Measurements from ENCODE around the gene TCL1A. TPM values are rescaled to one million over a fixed set of nuclear protein-coding genes. Genes with fewer than 3 reads are reported as not detected.

Gene TCL1A
- total and polyA plus RNA-seq, 4 donors, result 0.14 to 17.2 (median 0.68) TPM

DNA sequence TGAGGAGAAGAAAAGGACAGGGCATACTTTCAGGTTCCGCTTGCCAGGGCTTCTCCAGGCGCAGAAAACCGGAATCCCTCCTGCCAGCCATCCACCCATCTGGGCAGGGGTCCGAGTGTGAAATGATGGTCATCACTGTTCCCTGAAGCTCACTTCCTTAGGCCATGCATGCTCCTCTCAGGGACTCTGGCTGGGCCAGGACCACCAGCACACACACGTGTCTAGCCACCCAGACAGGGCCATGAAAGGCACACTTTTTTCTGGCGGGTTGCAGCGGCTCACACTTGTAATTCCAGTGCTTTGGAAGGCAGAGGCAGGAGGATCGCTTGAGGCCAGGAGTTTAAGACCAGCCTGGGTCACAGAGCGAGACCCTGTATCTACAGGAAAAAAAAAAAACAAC lies 1.5 kb downstream of the TCL1A start:
- 85% methylated on average over 9 of the region's 9 CpGs for WGBS
- Histone ChIP-seq H3K27ac (ENCODE audit: low read depth in 1 of 2, low read length in 2 of 2) (no peak overlapping the region), H3K36me3 (ENCODE audit: control insufficient read depth in 4 of 4, insufficient read depth in 3 of 4, low read depth in 1 of 4, low read length in 3 of 4) (no peaks in the 10 kb centered on the region), H3K27me3 (ENCODE audit: control insufficient read depth in 4 of 4, insufficient read depth in 4 of 4, low read length in 3 of 4) (peaks cover 0 to 13% (median 2%) of the 10 kb centered on the region in 4 donors), H3K4me3 (ENCODE audit: low read depth in 1 of 3, low read length in 3 of 3) (no peak overlapping the region), H3K4me1 (ENCODE audit: control insufficient read depth in 4 of 4, insufficient read depth in 4 of 4, low read length in 3 of 4) (no peaks in the 10 kb centered on the region), H3K9me3 (ENCODE audit: control insufficient read depth in 4 of 4, low read length in 3 of 4) (peaks cover 0 to 2% (median 0%) of the 10 kb centered on the region in 4 donors), H3K9ac (ENCODE audit: low read depth in 1 of 2, low read length in 2 of 2) (no peak overlapping the region)
- DNase-seq (ENCODE audit: low spot score), result no peak
- TF ChIP-seq TAF1 (conservative IDR thresholded peaks at IDR 0.05) (no peak), GABPA (IDR thresholded peaks at IDR 0.05 in 1 of 2, conservative IDR thresholded peaks at IDR 0.05 in 1 of 2) (no peak), NR2F2 (IDR thresholded peaks at IDR 0.05) (no peak), FOXA2 (IDR thresholded peaks at IDR 0.05) (no peak), HNF4G (IDR thresholded peaks at IDR 0.05) (no peak), RXRA (IDR thresholded peaks at IDR 0.05) (no peak), SP1 (IDR thresholded peaks at IDR 0.05) (no peak), HNF4A (conservative IDR thresholded peaks at IDR 0.05) (no peak), FOXA1 (IDR thresholded peaks at IDR 0.05) (no peak), YY1 (IDR thresholded peaks at IDR 0.05) (no peak), EGR1 (IDR thresholded peaks at IDR 0.05; ENCODE audit: low read depth in 2 of 2) (no peak), RAD21 (IDR thresholded peaks at IDR 0.05) (no peak), JUND (IDR thresholded peaks at IDR 0.05) (no peak)
- TF ChIP-seq, protein P1, sequence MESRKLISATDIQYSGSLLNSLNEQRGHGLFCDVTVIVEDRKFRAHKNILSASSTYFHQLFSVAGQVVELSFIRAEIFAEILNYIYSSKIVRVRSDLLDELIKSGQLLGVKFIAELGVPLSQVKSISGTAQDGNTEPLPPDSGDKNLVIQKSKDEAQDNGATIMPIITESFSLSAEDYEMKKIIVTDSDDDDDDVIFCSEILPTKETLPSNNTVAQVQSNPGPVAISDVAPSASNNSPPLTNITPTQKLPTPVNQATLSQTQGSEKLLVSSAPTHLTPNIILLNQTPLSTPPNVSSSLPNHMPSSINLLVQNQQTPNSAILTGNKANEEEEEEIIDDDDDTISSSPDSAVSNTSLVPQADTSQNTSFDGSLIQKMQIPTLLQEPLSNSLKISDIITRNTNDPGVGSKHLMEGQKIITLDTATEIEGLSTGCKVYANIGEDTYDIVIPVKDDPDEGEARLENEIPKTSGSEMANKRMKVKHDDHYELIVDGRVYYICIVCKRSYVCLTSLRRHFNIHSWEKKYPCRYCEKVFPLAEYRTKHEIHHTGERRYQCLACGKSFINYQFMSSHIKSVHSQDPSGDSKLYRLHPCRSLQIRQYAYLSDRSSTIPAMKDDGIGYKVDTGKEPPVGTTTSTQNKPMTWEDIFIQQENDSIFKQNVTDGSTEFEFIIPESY (IDR thresholded peaks at IDR 0.05), result no peak
- TF ChIP-seq, protein P2, sequence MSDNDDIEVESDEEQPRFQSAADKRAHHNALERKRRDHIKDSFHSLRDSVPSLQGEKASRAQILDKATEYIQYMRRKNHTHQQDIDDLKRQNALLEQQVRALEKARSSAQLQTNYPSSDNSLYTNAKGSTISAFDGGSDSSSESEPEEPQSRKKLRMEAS (IDR thresholded peaks at IDR 0.05), result no peak
- TF ChIP-seq, protein P3, sequence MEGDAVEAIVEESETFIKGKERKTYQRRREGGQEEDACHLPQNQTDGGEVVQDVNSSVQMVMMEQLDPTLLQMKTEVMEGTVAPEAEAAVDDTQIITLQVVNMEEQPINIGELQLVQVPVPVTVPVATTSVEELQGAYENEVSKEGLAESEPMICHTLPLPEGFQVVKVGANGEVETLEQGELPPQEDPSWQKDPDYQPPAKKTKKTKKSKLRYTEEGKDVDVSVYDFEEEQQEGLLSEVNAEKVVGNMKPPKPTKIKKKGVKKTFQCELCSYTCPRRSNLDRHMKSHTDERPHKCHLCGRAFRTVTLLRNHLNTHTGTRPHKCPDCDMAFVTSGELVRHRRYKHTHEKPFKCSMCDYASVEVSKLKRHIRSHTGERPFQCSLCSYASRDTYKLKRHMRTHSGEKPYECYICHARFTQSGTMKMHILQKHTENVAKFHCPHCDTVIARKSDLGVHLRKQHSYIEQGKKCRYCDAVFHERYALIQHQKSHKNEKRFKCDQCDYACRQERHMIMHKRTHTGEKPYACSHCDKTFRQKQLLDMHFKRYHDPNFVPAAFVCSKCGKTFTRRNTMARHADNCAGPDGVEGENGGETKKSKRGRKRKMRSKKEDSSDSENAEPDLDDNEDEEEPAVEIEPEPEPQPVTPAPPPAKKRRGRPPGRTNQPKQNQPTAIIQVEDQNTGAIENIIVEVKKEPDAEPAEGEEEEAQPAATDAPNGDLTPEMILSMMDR (IDR thresholded peaks at IDR 0.05; ENCODE audit: low read depth, low read length, missing input control), result no peak
- TF ChIP-seq, protein P4, sequence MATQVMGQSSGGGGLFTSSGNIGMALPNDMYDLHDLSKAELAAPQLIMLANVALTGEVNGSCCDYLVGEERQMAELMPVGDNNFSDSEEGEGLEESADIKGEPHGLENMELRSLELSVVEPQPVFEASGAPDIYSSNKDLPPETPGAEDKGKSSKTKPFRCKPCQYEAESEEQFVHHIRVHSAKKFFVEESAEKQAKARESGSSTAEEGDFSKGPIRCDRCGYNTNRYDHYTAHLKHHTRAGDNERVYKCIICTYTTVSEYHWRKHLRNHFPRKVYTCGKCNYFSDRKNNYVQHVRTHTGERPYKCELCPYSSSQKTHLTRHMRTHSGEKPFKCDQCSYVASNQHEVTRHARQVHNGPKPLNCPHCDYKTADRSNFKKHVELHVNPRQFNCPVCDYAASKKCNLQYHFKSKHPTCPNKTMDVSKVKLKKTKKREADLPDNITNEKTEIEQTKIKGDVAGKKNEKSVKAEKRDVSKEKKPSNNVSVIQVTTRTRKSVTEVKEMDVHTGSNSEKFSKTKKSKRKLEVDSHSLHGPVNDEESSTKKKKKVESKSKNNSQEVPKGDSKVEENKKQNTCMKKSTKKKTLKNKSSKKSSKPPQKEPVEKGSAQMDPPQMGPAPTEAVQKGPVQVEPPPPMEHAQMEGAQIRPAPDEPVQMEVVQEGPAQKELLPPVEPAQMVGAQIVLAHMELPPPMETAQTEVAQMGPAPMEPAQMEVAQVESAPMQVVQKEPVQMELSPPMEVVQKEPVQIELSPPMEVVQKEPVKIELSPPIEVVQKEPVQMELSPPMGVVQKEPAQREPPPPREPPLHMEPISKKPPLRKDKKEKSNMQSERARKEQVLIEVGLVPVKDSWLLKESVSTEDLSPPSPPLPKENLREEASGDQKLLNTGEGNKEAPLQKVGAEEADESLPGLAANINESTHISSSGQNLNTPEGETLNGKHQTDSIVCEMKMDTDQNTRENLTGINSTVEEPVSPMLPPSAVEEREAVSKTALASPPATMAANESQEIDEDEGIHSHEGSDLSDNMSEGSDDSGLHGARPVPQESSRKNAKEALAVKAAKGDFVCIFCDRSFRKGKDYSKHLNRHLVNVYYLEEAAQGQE (IDR thresholded peaks at IDR 0.05), result no peak

Measured in liver (tissue), 9 donors.